Neural cell (in vitro differentiated cells): ENCODE measurements around the gene NSDHL. TPM values are rescaled to one million over a fixed set of nuclear protein-coding genes. Genes with fewer than 3 reads are reported as not detected.
A peak's percentile ranks its signal among the peaks of the same experiment; 100 is the strongest.

Experiments
- H2AFZ ChIP-seq: fragments of 200-600, 300-800 bp; sonication (generic), shearing (Covaris generic); 2 replicates; pipeline ENCODE4 v1.6.0; 2014; ENCODE audit warnings: low read depth, mild to moderate bottlenecking, antibody characterized with exemption, low read length, moderate library complexity
- H3F3A ChIP-seq: fragments of 200-600 bp; shearing (Covaris generic); 2 replicates; pipeline ENCODE4 v1.6.1; 2016; ENCODE audit warnings: mild to moderate bottlenecking, moderate library complexity, mixed read lengths, antibody characterized with exemption, low read length; ENCODE audit not compliant: insufficient read depth, poor library complexity, severe bottlenecking
- H3K27ac ChIP-seq: fragments of 200-600, 300-800 bp; sonication (generic), shearing (Covaris generic); 2 replicates; pipeline ENCODE4 v1.5.1; 2014; ENCODE audit warnings: mild to moderate bottlenecking, low read length, moderate library complexity
- H3K27me3 ChIP-seq: fragments of 300-800, 200-600 bp; sonication (generic), shearing (Covaris generic); 2 replicates; pipeline ENCODE4 v1.6.0; 2014; ENCODE audit warnings: mild to moderate bottlenecking, low read depth, low read length, moderate library complexity; ENCODE audit not compliant: insufficient read depth
- H3K36me3 ChIP-seq: fragments of 300-800, 200-600 bp; sonication (generic), shearing (Covaris generic); 2 replicates; pipeline ENCODE4 v1.5.1; 2014; ENCODE audit warnings: mild to moderate bottlenecking, antibody characterized with exemption, low read length, moderate library complexity; ENCODE audit not compliant: insufficient read depth
- H3K4me2 ChIP-seq: fragments of 300-800, 200-600 bp; sonication (generic), shearing (Covaris generic); 2 replicates; pipeline ENCODE4 v1.6.0; 2014; ENCODE audit warnings: mild to moderate bottlenecking, low read length
- H3K4me3 ChIP-seq: fragments of 300-800, 200-600 bp; sonication (generic), shearing (Covaris generic); 2 replicates; pipeline ENCODE4 v1.5.1; 2014; ENCODE audit warnings: mild to moderate bottlenecking, low read length, moderate library complexity
- H3K79me2 ChIP-seq: fragments of 200-600 bp; shearing (Covaris generic); replicated peaks from 2 replicates; pipeline ENCODE4 v1.6.0; 2014; ENCODE audit warnings: mild to moderate bottlenecking, low read length, moderate library complexity; ENCODE audit not compliant: insufficient read depth
- H3K9ac ChIP-seq: fragments of 300-800, 200-600 bp; sonication (generic), shearing (Covaris generic); 2 replicates; pipeline ENCODE4 v1.6.1; 2016; ENCODE audit warnings: mild to moderate bottlenecking, low read length, mixed read lengths
- H3K9me2 ChIP-seq: fragments of 200-600 bp; shearing (Covaris generic); 2 replicates; pipeline ENCODE4 v1.6.1; 2016; ENCODE audit warnings: mild to moderate bottlenecking, low read length, mixed read lengths; ENCODE audit not compliant: insufficient read depth
- H3K9me3 ChIP-seq: fragments of 200-600, 300-800 bp; sonication (generic), shearing (Covaris generic); 2 replicates; pipeline ENCODE4 v1.6.1; 2016; ENCODE audit warnings: mild to moderate bottlenecking, mixed run types, low read length, moderate library complexity, mixed read lengths
- H4K20me1 ChIP-seq: fragments of 200-600 bp; shearing (Covaris generic); 2 replicates; pipeline ENCODE4 v1.6.1; 2016; ENCODE audit warnings: mild to moderate bottlenecking, mixed run types; ENCODE audit not compliant: insufficient read depth
- EP300 ChIP-seq: fragments of 450-650 bp; conservative IDR thresholded peaks from 2 replicates; pipeline ENCODE4 v1.6.1; 2014; ENCODE audit warnings: antibody characterized with exemption, mild to moderate bottlenecking, moderate library complexity; ENCODE audit not compliant: poor library complexity, severe bottlenecking
- EZH2 ChIP-seq: fragments of 200-600, 300-800 bp; shearing (Covaris generic), sonication (generic); IDR thresholded peaks from 2 replicates; pipeline ENCODE4 v1.6.1; 2014; ENCODE audit warnings: antibody characterized with exemption, low read length, borderline replicate concordance, mild to moderate bottlenecking; ENCODE audit not compliant: insufficient read depth, poor library complexity, severe bottlenecking
- MXI1 ChIP-seq: fragments of 450-650 bp; conservative IDR thresholded peaks from 2 replicates; pipeline ENCODE4 v1.6.1; 2014; ENCODE audit warnings: antibody characterized with exemption, mild to moderate bottlenecking; ENCODE audit not compliant: poor library complexity, severe bottlenecking
- POLR2AphosphoS5 ChIP-seq: IDR thresholded peaks from 2 replicates; pipeline ENCODE4 v1.6.1; 2012
- RAD21 ChIP-seq: fragments of 450-650 bp; conservative IDR thresholded peaks from 2 replicates; pipeline ENCODE4 v1.6.1; 2014; ENCODE audit warnings: antibody characterized with exemption, mild to moderate bottlenecking, moderate library complexity
- SMC3 ChIP-seq: fragments of 450-650 bp; conservative IDR thresholded peaks from 2 replicates; pipeline ENCODE4 v1.6.1; 2014; ENCODE audit warnings: antibody characterized with exemption, mild to moderate bottlenecking, moderate library complexity; ENCODE audit not compliant: poor library complexity
- TAF1 ChIP-seq: IDR thresholded peaks from 2 replicates; pipeline ENCODE4 v1.6.1; 2012; ENCODE audit warnings: low read depth
- polyA plus RNA-seq: library from polyadenylated mRNA; depleted of rRNA; stranded (reverse); fragments of >200 nt; gene quantifications from 2 replicates; pipeline ENCODE4 v1.2.3, GENCODE V29; 2014
- TF ChIP-seq, protein P1 (sequence below): IDR thresholded peaks from 2 replicates; pipeline ENCODE4 v1.6.1; 2012; ENCODE audit warnings: borderline replicate concordance
- TF ChIP-seq, protein P2 (sequence below): fragments of 450-650 bp; IDR thresholded peaks from 2 replicates; pipeline ENCODE4 v1.5.1; 2014; ENCODE audit warnings: antibody characterized with exemption, mild to moderate bottlenecking, moderate library complexity; ENCODE audit not compliant: poor library complexity, severe bottlenecking

Gene NSDHL
- polyA plus RNA-seq, 1 donor from 2014 or later: 18.4 TPM

DNA sequence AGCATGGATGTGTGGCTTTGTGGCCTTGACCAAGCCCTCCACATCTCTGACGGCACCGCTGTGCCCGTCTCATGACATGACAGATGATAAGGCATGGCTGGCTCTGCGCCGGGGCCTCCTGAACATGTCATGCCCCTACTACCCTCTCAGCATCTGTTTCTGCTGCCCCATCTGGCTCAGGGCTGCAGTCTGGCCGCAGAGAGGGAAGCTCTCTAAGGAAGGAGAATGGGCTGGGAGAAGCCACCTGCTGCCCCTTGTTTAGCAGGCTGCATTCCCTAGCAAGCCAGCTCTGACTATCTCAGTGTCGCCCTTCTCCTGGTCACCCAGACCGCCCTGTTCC, 74.2 kb downstream of the NSDHL start:
- Histone ChIP-seq H3K9me2 (no peaks in the 10 kb centered on the region), H3K9me3 (no peaks in the 10 kb centered on the region), H2AFZ (no peak overlapping the region), H3K27ac (no peak overlapping the region), H3K79me2 (no peaks in the 10 kb centered on the region), H3K4me3 (no peak overlapping the region), H3F3A (no peaks in the 10 kb centered on the region), H3K27me3 (no peaks in the 10 kb centered on the region), H3K9ac (no peak overlapping the region), H3K36me3 (no peaks in the 10 kb centered on the region), H4K20me1 (no peaks in the 10 kb centered on the region), H3K4me2 (no peak overlapping the region)
- TF ChIP-seq EZH2 (no peak), SMC3 (no peak), MXI1 (no peak), TAF1 (no peak), POLR2AphosphoS5 (no peak), EP300 (no peak), RAD21 (no peak)
- TF ChIP-seq, protein P1, sequence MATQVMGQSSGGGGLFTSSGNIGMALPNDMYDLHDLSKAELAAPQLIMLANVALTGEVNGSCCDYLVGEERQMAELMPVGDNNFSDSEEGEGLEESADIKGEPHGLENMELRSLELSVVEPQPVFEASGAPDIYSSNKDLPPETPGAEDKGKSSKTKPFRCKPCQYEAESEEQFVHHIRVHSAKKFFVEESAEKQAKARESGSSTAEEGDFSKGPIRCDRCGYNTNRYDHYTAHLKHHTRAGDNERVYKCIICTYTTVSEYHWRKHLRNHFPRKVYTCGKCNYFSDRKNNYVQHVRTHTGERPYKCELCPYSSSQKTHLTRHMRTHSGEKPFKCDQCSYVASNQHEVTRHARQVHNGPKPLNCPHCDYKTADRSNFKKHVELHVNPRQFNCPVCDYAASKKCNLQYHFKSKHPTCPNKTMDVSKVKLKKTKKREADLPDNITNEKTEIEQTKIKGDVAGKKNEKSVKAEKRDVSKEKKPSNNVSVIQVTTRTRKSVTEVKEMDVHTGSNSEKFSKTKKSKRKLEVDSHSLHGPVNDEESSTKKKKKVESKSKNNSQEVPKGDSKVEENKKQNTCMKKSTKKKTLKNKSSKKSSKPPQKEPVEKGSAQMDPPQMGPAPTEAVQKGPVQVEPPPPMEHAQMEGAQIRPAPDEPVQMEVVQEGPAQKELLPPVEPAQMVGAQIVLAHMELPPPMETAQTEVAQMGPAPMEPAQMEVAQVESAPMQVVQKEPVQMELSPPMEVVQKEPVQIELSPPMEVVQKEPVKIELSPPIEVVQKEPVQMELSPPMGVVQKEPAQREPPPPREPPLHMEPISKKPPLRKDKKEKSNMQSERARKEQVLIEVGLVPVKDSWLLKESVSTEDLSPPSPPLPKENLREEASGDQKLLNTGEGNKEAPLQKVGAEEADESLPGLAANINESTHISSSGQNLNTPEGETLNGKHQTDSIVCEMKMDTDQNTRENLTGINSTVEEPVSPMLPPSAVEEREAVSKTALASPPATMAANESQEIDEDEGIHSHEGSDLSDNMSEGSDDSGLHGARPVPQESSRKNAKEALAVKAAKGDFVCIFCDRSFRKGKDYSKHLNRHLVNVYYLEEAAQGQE: no peak
- TF ChIP-seq, protein P2, sequence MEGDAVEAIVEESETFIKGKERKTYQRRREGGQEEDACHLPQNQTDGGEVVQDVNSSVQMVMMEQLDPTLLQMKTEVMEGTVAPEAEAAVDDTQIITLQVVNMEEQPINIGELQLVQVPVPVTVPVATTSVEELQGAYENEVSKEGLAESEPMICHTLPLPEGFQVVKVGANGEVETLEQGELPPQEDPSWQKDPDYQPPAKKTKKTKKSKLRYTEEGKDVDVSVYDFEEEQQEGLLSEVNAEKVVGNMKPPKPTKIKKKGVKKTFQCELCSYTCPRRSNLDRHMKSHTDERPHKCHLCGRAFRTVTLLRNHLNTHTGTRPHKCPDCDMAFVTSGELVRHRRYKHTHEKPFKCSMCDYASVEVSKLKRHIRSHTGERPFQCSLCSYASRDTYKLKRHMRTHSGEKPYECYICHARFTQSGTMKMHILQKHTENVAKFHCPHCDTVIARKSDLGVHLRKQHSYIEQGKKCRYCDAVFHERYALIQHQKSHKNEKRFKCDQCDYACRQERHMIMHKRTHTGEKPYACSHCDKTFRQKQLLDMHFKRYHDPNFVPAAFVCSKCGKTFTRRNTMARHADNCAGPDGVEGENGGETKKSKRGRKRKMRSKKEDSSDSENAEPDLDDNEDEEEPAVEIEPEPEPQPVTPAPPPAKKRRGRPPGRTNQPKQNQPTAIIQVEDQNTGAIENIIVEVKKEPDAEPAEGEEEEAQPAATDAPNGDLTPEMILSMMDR: no peak

DNA sequence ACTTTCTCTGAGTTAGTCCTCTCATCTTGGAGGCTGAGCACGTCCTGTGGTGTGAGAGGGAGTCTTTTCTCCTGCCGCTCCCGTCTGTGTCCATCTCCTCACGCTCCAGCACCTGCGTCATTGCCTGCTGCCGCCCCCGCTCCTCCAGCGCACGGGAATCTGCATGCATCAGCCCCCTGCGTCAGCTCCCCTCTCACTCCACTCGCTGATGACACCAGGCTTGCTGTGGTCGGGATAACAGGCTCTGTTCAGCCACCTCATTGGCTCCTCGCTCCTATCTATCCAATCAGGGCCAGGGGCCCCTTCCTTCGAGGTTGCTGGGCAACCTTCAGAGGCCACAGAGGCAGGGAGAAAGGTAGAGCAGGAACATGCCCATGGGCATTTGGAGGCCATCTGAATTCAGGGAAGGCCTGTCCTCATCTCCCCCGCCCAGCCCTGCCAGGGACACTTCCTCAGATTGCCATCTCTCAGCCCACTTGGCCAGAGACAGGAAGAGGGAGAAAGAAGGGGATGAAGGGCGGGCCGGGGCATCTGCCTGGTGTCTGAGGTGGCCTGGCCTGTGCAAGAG, 76.3 kb downstream of the NSDHL start:
- no peaks in the 10 kb centered on the region for H4K20me1 ChIP-seq
- H3K4me2 ChIP-seq: no peak overlapping the region
- H3K9me2 ChIP-seq: no peaks in the 10 kb centered on the region
- no peaks in the 10 kb centered on the region for H3K79me2 ChIP-seq
- no peaks in the 10 kb centered on the region for H3K36me3 ChIP-seq
- H3K9ac ChIP-seq: peak overlapping the region; percentile 39
- H3K27ac ChIP-seq: peak overlapping the region; percentile 58
- H3K4me3 ChIP-seq: peak overlapping the region; percentile 15
- H3F3A ChIP-seq: no peaks in the 10 kb centered on the region
- no peaks in the 10 kb centered on the region for H3K27me3 ChIP-seq
- TF ChIP-seq TAF1 (no peak), MXI1 (no peak), EP300 (peak; percentile 10), EZH2 (no peak)
- TF ChIP-seq, protein P2: no peak
- H2AFZ ChIP-seq: no peak overlapping the region
- no peaks in the 10 kb centered on the region for H3K9me3 ChIP-seq
